Daoy (cell line): Measurements from ENCODE around the gene BEND7. TPM values are rescaled to one million over a fixed set of nuclear protein-coding genes. Genes with fewer than 3 reads are reported as not detected.
"Not testable (repeated sequence)": the region's sequence is repeated elsewhere in the genome, so short reads cannot be mapped to it uniquely, and the experiment has no call there.

ENCODE experiments used
- DNase-seq: peaks from one replicate; pipeline ENCODE4 v3.0.0-alpha.2; 2015; ENCODE audit warnings: low read depth
- total RNA-seq: library from RNA; depleted of rRNA; stranded (reverse); fragments of >200 nt; shearing (Covaris generic); gene quantifications from 2 replicates; pipeline ENCODE4 v1.2.3, GENCODE V29; 2014; rRNA removed

BEND7 gene
- total RNA-seq = 8.0 and 9.9 TPM in 2 replicates

DNA sequence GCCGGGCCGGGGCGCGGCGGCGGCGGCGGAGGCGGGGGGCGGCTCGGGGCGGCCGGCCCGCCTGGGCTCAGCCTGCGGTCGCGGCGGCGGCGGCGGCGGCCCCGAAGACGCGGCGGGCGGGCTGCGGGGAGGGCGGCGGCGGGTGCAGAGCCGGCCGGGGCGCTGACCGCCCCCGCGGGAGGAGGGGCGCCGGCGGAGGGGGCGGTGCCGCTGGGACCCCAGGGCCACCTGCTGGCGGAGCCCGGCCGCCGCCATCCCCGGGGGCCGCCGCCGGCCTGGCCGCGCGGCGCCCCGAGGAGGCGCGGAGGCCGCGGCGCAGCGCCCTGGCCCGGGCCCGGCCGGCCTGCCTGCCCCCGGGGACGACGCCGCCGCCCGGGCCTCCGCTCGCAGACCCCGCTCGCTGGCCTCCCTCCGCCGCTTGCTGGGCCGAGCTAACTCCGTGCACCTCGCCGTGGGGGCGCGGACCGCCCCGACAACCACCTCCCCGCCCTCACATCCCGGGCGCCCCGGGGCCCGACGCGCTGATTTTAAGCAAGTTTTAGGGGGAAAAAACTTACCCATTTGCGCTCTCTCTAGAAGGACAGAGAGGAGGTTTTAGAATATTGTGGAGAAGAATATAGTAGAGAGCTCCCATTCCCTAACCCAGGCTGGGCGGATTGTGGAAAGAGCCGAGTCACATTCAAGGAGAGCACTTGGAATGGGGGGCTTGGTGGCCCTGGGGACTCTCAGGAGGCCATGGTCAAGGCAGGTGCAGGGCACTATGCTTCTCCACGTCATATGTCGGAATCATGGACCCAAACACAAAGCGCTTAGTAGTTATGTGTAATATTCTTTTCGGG lies at the start of gene BEND7:
BEND7 (minus strand) TSS at position 140 of the 839 bp plus-strand sequence. CDS start 481 bp downstream, outside the sequence.
- peak; percentile 52 for DNase-seq

DNA sequence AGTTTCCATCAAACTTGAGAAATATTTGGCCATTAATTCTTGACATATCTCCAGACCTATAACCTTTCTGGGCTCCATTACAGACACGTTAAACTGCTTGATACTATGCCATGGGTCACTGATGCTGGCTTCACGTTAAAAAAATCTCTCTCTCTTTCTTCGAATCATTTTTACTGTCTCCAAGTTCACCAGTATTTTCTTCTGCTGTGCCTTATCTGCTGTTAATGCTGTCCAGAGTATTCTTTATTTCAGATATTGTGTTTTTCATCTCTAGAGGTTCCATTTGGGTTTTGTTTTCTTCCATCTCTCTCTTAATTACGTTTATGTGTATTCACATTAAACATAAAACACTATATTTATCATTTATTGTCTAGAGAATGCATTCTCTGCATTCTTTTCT lies 45.1 kb upstream of the BEND7 start:
- no peak for DNase-seq

- no peak for DNase-seq
Measured at GRCh38 chr10:13571541-13571940, 42.7 kb upstream of the BEND7 start.

- no peak for DNase-seq
Measured at GRCh38 chr10:13567030-13567429, 38.2 kb upstream of the BEND7 start.

DNA sequence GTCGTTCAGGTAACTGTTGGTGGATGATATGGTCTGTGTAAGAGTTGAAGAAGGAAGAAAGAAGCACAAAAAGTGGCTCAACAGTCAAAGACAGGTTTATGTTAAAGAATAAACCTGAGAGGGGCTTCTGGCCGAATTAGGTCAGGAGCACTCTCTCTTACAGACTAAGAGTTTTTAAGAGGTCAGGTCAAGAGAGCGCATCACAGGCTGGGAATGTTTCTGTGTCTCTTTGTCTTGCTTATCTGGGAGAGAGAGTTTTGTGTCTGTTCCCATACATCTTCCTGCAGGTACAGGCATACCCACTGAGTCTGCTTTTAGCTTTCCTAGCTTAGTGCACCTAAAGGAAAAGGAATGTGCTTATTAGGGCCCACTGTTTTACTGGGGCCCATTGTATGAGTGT lies 35.8 kb upstream of the BEND7 start:
- DNase-seq = no peak

GRCh38 chr10:13563481-13564445 lies 34.9 kb upstream of the BEND7 start:
- no peak for DNase-seq

DNA sequence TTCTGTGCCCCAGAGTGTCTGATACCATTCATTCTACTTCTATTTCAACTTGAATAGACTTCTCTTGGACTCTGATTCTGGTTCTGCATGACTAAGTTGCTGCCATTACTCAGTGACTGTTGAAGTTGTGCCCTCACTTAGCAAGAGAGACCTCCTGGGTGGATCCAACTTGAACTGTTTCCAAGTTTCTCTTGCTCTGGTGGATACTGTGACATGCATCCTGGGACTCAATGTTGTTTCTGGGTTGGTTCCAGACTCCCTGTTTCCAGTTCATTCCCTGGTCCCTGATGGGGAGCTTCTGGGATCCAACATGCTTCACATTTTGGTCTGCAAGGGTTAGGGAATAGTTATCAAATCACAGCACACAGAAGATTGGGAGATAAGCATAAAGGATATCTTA lies 31.8 kb upstream of the BEND7 start:
- DNase-seq = peak; percentile 80

GRCh38 chr10:13559124-13559700 lies 30.4 kb upstream of the BEND7 start:
- peak; percentile 13 for DNase-seq

DNA sequence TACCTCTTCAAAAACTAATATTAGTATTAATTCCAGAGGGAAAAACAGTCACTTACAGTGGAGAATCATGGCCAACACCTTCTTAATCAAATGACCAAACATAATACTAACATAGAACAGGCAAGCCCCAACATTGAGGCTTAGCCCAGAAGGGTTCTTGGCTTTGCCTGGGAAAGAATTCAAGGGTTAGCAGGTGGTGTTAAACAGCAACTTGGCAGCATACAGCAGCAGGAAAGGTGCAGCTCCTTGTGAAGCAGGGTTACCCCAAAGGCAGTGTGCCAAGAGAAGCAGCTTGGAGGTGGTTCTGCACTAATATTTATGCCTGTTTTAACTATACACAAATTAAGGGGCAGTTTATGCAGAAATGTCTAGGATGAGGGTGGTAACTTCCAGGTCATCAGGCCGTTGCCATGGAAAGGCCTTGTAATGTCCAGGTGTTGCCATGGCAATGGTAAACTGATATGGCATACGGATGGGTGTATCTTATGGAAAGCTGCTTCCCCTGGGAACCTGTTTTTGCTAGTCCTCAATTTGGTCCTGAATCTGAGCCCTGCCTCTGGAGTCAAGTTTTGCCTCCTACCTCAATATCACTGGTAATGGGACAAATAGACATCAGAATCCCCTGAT lies 27.2 kb upstream of the BEND7 start:
- DNase-seq = peak; percentile 6

GRCh38 chr10:13550802-13551201 lies 22.0 kb upstream of the BEND7 start:
- DNase-seq = no peak

DNA sequence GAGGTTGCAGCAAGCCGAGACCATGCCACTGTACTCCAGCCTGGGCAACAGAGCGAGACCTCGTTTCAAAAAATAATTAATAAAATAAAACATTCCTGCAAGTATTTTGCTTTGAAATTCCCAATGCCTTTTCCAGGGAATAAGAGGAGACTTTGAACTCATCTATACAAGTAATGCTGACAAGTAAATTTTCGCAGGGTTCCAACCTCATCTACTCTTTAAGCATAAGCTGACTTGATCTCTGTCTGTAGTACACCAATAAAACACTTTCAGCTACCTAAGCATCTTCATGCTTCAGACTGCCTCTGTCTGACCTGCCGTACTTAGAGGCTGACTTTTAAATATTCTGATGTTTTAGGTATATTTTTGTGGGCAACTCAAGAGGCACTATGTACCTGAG lies 13.7 kb upstream of the BEND7 start:
- DNase-seq = no peak

DNA sequence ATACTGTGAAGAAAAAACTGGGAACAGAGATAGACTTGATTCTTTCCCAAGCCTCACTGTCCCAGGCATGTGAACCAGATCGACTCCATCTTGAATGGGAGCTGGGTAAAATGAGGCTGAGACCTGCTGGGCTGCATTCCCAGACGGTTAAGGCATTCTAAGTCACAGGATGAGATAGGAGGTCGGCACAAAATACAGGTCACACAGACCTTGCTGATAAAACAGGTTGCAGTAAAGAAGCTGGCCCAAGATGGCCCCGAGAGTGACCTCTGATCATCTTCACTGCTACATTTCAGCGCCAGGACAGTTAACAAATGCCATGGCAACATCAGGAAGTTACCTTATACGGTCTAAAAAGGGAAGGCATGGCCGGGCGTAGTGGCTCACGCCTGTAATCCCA lies 9.2 kb upstream of the BEND7 start:
- not testable (repeated sequence) for DNase-seq

DNA sequence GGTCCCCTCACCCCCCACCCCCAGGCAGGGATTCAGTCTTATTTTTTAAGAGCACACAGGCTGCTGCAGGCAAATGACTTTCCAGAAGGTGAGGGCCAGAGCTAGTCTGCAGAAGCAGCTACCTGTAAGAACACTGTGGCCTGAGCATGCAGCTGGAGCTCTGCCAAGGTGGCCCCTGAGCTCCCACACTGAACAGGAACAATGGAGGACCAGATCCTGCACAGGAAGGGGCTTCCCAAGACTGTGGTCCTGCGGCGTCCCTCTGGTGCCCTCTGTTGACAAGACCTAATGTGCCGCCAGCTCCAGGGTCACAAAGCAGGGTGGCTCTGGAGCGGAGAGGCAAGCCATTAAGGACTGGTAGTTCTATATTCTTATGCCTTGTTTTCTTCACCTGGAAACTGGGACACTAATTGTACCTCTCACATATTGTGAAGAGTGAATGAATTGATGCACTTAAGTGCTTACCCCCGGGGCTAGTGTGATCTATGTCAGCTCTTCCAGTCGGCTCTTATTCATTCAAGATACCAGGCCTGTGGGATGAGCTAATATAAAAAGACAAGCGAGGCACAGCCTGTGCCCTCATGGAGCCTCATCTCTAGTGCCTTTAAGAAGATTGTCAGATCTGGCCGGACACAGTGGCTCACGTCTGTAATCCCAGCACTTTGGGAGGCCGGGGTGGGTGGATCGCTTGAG lies 8.0 kb upstream of the BEND7 start:
- peak; percentile 64 for DNase-seq

DNA sequence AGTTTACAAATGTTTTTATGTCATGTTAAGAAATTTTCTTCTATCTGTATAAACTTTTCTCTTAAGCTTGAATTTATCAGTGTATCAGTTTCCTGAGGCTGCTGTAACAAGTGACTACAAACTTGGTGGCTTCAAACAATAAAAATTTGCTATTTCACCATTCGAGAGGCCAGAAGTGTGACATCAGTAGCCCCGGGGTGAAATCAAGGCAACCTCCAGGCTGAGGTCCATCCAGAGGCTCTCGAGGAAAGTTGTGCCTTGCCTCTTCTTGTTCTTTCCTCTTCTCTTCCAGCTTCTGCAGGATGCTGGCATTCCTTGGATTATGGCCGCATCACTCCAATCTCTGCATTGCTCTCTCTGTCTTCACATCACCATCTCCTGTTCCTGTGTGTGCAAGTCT lies 6.5 kb upstream of the BEND7 start:
- no peak for DNase-seq

DNA sequence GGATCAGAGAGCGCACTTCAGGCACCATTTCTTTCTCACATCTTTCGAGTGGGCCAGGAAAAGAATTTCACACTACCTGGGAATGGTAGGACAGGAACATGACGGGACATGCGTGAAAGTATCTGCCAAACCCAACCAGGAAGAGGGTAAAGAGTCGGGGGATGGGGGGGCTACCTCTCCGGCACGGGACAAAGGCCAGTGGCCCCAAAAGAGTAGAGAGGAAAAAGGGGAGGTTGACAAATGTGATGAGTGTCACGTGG lies 830 bp upstream of the BEND7 start:
- no peak for DNase-seq

DNA sequence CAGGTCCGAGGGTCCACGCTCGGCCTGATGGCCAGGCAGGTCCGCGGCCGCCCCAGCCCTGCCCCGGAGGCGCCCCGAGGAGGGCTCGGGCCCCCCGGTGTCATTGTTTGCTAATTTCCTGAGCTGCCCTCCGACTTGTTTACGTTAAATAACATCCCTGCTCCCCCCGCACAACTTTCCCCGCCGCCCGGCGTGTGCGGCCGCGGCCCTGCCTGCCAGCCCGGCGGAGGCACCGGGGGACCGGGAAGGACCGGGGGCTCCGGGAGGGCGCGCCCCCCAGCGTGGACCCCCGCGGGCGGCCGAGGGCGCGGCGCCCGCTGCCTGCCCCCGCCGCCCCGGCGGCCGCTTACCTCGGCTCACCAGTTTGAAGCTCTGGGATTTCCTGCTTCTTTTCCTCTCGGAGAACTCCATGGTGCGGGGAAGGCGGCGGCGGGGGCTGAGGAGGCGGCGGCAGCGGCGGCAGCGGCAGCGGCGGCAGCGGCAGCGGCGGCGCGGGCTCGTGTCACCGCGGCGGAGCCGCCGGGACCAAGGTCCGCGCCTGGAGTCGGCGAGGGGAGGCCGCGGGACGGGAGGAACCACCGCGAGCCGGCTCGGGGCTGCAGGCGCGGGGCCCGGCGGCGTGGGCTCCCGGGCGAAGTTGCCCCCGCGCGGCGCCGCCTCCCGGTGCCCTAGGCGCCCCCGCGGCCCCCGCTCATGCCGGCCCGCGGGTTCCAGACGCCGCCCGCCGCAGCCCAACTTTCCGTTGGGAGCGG lies 515 bp downstream of the BEND7 start:
- peak; percentile 19 for DNase-seq

GRCh38 chr10:13527864-13528122 lies 1.0 kb downstream of the BEND7 start:
- DNase-seq = no peak

GRCh38 chr10:13526948-13527863 lies 1.6 kb downstream of the BEND7 start:
- DNase-seq = peak; percentile 64

GRCh38 chr10:13525663-13526062 lies 3.2 kb downstream of the BEND7 start:
- DNase-seq = no peak

GRCh38 chr10:13521026-13521425 lies 7.8 kb downstream of the BEND7 start:
- no peak for DNase-seq
